ENCODE results near the gene MRPS26.
"Not testable (repeated sequence)": the region's sequence is repeated elsewhere in the genome, so short reads cannot be mapped to it uniquely, and the experiment has no call there.

MRPS26 gene

GRCh38 chr20:3014662-3015061 is 31.2 kb upstream of the MRPS26 start:
- POLR2A ChIA-PET = no interaction called here
- Histone ChIP-seq H3K9me3 (ENCODE audit: control insufficient read depth, insufficient read depth, low read depth, low read length) (no peaks in the 10 kb centered on the region), H3K4me1 (ENCODE audit: control insufficient read depth, insufficient read depth, low read length) (no peaks in the 10 kb centered on the region), H3K36me3 (ENCODE audit: control insufficient read depth in 2 of 2, insufficient read depth in 1 of 2, low read length in 2 of 2) (peaks cover 22 to 61% of the 10 kb centered on the region in 2 experiments), H3K4me3 (ENCODE audit: low read depth, low read length) (no peak overlapping the region), H3K27ac (ENCODE audit: extremely low read depth, low read depth, low read length) (no peak overlapping the region)
- CTCF ChIA-PET = interaction anchor here (0.5 to 2.2 kb wide), 5 partner anchors 14 to 280 kb away, joined by 3 to 10 read pairs (median 3); no protein-coding TSS in a partner anchor
- TF ChIP-seq ZNF701 (tag by site-specific recombination; IDR thresholded peaks at IDR 0.05) (no peak), ZNF560 (tag by site-specific recombination; IDR thresholded peaks at IDR 0.05; ENCODE audit: borderline replicate concordance) (no peak)

GRCh38 chr20:3015302-3015701 is 30.6 kb upstream of the MRPS26 start:
- not testable (repeated sequence) for H3K4me1 ChIP-seq (ENCODE audit: control insufficient read depth, insufficient read depth, low read length); H3K4me3 ChIP-seq (ENCODE audit: low read depth, low read length); H3K9me3 ChIP-seq (ENCODE audit: control insufficient read depth, insufficient read depth, low read depth, low read length); H3K27ac ChIP-seq (ENCODE audit: extremely low read depth, low read depth, low read length)
- peaks cover 16 to 56% of the 10 kb centered on the region in 2 experiments for H3K36me3 ChIP-seq (ENCODE audit: control insufficient read depth in 2 of 2, insufficient read depth in 1 of 2, low read length in 2 of 2)
- CTCF ChIA-PET = interaction anchor here (0.7 to 2.2 kb wide), 3 partner anchors 15 to 32 kb away, joined by 3 to 10 read pairs (median 3); no protein-coding TSS in a partner anchor
- POLR2A ChIA-PET = interaction anchor here (0.5 to 0.6 kb wide), 2 partner anchors 30 to 38 kb away, joined by 3 read pairs; no protein-coding TSS in a partner anchor

DNA sequence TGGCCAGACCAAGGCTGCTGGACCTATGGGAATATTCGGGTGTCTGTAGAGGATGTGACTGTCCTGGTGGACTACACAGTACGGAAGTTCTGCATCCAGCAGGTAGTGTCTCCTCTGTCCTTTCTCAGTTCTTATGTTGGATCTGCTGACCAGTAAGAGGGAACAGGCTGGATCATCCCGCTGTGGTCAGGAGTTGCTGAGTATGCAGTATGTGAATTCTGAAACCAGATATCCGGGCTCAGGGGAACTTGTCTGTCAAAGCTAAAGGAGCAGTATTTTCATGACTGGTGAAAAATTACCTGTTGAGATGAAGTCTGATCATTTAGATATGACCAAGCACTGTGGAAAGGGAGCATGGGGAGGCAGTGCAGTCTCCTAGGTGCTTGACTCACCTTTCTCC is 24.5 kb upstream of the MRPS26 start:
- CTCF ChIA-PET = no interaction called here
- no peaks in the 10 kb centered on the region for H3K9me3 ChIP-seq (ENCODE audit: control insufficient read depth, insufficient read depth, low read depth, low read length)
- POLR2A ChIA-PET = no interaction called here
- no peak overlapping the region for H3K27ac ChIP-seq (ENCODE audit: extremely low read depth, low read depth, low read length)
- no peak overlapping the region for H3K4me3 ChIP-seq (ENCODE audit: low read depth, low read length)
- H3K4me1 ChIP-seq (ENCODE audit: control insufficient read depth, insufficient read depth, low read length) = no peaks in the 10 kb centered on the region
- TF ChIP-seq ZNF580 (tag by site-specific recombination; IDR thresholded peaks at IDR 0.05) (no peak), SP3 (tag by site-specific recombination; IDR thresholded peaks at IDR 0.05) (no peak), ZNF610 (tag by site-specific recombination; IDR thresholded peaks at IDR 0.05; ENCODE audit: borderline replicate concordance) (no peak), ZNF416 (tag by site-specific recombination; IDR thresholded peaks at IDR 0.05) (no peak), GFI1B (tag by site-specific recombination; IDR thresholded peaks at IDR 0.05) (no peak), ZBTB6 (tag by site-specific recombination; IDR thresholded peaks at IDR 0.05) (no peak), BCL11B (tag by site-specific recombination; IDR thresholded peaks at IDR 0.05; ENCODE audit: low read depth) (no peak), ZNF184 (tag by site-specific recombination; IDR thresholded peaks at IDR 0.05) (no peak), HOXC10 (CRISPR knock-in tag; IDR thresholded peaks at IDR 0.05) (no peak)
- TF ChIP-seq, protein P1, sequence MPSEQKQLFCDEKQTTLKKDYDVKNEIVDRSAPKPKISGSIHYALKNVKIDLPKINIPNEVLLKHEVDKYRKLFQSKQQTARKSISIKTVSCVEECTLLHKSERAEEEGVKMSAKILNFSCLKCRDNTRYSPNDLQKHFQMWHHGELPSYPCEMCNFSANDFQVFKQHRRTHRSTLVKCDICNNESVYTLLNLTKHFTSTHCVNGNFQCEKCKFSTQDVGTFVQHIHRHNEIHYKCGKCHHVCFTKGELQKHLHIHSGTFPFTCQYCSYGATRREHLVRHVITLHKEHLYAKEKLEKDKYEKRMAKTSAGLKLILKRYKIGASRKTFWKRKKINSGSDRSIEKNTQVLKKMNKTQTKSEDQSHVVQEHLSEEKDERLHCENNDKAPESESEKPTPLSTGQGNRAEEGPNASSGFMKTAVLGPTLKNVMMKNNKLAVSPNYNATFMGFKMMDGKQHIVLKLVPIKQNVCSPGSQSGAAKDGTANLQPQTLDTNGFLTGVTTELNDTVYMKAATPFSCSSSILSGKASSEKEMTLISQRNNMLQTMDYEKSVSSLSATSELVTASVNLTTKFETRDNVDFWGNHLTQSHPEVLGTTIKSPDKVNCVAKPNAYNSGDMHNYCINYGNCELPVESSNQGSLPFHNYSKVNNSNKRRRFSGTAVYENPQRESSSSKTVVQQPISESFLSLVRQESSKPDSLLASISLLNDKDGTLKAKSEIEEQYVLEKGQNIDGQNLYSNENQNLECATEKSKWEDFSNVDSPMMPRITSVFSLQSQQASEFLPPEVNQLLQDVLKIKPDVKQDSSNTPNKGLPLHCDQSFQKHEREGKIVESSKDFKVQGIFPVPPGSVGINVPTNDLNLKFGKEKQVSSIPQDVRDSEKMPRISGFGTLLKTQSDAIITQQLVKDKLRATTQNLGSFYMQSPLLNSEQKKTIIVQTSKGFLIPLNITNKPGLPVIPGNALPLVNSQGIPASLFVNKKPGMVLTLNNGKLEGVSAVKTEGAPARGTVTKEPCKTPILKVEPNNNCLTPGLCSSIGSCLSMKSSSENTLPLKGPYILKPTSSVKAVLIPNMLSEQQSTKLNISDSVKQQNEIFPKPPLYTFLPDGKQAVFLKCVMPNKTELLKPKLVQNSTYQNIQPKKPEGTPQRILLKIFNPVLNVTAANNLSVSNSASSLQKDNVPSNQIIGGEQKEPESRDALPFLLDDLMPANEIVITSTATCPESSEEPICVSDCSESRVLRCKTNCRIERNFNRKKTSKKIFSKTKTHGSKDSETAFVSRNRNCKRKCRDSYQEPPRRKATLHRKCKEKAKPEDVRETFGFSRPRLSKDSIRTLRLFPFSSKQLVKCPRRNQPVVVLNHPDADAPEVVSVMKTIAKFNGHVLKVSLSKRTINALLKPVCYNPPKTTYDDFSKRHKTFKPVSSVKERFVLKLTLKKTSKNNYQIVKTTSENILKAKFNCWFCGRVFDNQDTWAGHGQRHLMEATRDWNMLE (tag by site-specific recombination; conservative IDR thresholded peaks at IDR 0.05; ENCODE audit: low read depth) = no peak
- H3K36me3 ChIP-seq (ENCODE audit: control insufficient read depth in 2 of 2, insufficient read depth in 1 of 2, low read length in 2 of 2) = peaks cover 26 to 67% of the 10 kb centered on the region in 2 experiments

DNA sequence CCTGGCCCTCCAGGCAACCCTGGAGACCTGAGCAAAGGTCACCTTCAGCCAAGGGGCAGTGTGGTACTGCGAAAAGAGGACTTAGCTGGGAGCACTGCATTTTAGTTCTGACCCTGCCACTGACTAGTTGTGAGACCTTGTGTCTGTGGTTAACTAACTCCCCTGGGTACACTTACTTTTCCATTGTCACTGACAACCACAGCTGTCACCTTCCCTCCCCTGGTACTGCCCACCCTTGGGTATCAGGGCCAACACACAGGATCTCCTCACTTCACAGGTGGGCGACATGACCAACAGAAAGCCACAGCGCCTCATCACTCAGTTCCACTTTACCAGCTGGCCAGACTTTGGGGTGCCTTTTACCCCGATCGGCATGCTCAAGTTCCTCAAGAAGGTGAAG is 24.1 kb upstream of the MRPS26 start:
- H3K9me3 ChIP-seq (ENCODE audit: control insufficient read depth, insufficient read depth, low read depth, low read length) = no peaks in the 10 kb centered on the region
- POLR2A ChIA-PET = no interaction called here
- no peak overlapping the region for H3K27ac ChIP-seq (ENCODE audit: extremely low read depth, low read depth, low read length)
- no peaks in the 10 kb centered on the region for H3K4me1 ChIP-seq (ENCODE audit: control insufficient read depth, insufficient read depth, low read length)
- peaks cover 26 to 68% of the 10 kb centered on the region in 2 experiments for H3K36me3 ChIP-seq (ENCODE audit: control insufficient read depth in 2 of 2, insufficient read depth in 1 of 2, low read length in 2 of 2)
- CTCF ChIA-PET = no interaction called here
- no peak overlapping the region for H3K4me3 ChIP-seq (ENCODE audit: low read depth, low read length)
- TF ChIP-seq ZFP3 (tag by site-specific recombination; IDR thresholded peaks at IDR 0.05; ENCODE audit: low read depth) (no peak), ZSCAN16 (tag by site-specific recombination; IDR thresholded peaks at IDR 0.05) (no peak), SETDB1 (IDR thresholded peaks at IDR 0.05; ENCODE audit: insufficient read length, low read length) (no peak), ZNF391 (tag by site-specific recombination; IDR thresholded peaks at IDR 0.05; ENCODE audit: borderline replicate concordance, low read depth) (no peak), ZNF544 (tag by site-specific recombination; IDR thresholded peaks at IDR 0.05) (no peak), ATF2 (tag by site-specific recombination; IDR thresholded peaks at IDR 0.05; ENCODE audit: low read depth) (no peak), ZNF24 (tag by site-specific recombination; IDR thresholded peaks at IDR 0.05) (no peak), ZFP37 (tag by site-specific recombination; IDR thresholded peaks at IDR 0.05) (no peak), ZNF707 (tag by site-specific recombination; IDR thresholded peaks at IDR 0.05) (no peak)
